RPMI7951 (cell line): Measurements from ENCODE around the gene PRICKLE2. TPM values are rescaled to one million over a fixed set of nuclear protein-coding genes. Genes with fewer than 3 reads are reported as not detected.

Experiments
- DNase-seq: peaks from one replicate; pipeline ENCODE4 v3.0.0-alpha.2; 2012; ENCODE audit warnings: low read depth
- total RNA-seq: library from RNA; depleted of rRNA; stranded (reverse); fragments of >200 nt; shearing (Covaris generic); gene quantifications from 2 replicates; pipeline ENCODE4 v1.2.3, GENCODE V29; 2014

The PRICKLE2 gene
- total RNA-seq, 1 experiment from 2014 or later = 15.0 TPM

DNA sequence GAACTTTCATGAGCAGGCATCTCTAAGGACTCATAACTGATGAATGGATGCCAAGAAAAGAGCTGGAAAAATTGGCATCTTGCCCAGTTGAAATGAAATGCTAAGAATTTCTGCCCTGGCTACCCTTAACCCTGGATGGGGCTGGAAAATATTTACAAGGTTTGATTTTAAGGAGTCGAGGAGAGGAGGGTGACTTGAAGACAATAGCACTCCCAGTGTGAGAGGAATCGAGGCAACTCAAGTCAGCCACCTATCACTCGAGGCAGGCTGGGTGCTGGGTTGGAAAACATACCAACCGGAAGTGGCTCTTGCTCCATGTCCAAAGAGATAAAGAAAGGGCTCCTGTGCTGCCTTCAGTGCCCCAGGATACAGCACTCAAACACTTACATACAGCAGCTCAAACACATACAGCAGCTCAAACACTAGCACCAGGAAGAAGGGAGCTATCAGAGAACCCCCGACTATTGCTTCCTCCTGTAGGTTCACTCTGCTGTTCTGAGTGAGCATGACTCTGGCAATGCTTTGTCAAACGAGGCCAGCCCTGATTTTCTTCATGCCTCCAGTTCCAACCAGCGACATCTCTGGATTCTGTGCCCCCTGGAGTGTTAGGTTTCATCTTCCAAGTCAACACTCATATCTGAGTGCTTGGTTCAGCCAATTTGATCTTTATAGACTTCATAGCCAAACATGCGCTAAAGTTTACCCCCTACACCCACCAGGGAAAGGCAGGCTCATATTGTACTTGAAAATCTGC is 4.9 kb downstream of the PRICKLE2 start:
- peak; percentile 66 for DNase-seq

DNA sequence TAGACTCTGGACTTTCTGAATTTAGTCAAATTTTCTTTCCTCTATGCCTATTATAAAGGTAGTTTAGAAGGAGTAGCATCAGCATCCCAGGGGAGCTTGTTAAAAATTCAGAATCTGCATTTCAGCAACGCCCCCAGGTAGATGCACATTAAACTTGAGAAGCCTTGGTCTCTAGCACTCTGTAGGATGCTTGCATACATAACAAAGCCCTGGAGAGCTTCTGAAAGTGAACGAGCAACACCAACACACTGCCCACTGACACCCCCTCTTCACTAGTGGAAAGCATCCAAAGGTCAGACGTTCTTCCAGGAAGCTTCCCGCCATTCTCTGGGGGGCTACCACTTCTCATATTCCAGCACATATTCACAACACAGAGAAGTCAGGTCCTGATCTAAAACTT is 6.5 kb downstream of the PRICKLE2 start:
- no peak for DNase-seq

GRCh38 chr3:64218329-64218728 is 6.9 kb downstream of the PRICKLE2 start:
- no peak for DNase-seq

GRCh38 chr3:64216274-64217147 is 8.8 kb downstream of the PRICKLE2 start:
- peak; percentile 26 for DNase-seq

- DNase-seq = no peak
Observed at GRCh38 chr3:64215559-64215958, 9.7 kb downstream of the PRICKLE2 start.

DNA sequence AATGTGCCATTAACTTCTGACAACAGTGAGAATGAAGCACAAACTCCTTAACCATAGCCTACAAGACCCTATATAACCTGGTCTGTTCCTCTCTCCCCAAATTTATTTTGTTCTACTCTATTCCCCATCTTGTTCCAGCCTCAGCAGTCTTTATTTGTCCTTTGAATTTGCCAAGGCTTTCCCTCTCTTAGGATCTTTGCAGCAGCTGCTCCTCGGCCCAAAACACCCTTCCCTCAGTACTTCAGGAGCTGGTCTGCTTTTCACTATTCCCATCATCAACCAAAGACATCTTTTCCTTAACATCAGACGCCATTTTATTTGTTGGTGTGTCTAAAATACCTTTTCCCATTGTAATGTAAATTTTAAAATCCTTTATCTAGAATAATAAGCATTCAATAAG is 10.2 kb downstream of the PRICKLE2 start:
- DNase-seq = no peak

DNA sequence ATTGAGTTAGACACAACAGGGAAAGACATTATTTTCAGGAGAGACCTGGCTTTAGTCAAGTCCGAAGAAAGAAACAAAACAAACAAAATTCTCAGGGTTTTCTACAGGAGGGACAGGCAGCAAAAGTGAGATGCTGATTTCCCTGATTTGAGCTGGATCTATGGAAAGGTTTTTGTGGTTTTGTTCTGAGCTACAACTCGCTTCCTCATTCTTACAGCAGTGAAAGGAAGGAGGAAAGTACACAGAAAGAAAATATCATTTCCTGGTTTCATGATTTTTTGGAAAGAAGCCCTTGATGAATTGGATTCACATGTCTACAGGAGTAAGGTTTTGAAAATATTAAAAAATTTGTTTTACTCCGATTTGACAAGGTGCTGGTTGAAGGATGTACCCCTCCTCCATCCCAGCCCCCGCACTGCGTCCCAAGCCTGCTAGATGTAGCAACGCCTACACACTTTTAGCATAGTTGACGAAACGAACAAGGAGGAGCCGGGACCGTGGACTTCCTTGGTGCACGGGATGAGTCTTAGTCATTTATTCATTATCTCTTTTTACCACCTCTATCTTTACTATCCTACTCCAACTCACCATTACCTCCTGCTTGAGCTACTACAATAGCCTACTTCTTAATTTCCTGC is 10.8 kb downstream of the PRICKLE2 start:
- DNase-seq = peak; percentile 74

GRCh38 chr3:64213962-64214379 is 11.3 kb downstream of the PRICKLE2 start:
- peak; percentile 95 for DNase-seq

GRCh38 chr3:64213224-64213878 is 11.9 kb downstream of the PRICKLE2 start:
- no peak for DNase-seq

DNA sequence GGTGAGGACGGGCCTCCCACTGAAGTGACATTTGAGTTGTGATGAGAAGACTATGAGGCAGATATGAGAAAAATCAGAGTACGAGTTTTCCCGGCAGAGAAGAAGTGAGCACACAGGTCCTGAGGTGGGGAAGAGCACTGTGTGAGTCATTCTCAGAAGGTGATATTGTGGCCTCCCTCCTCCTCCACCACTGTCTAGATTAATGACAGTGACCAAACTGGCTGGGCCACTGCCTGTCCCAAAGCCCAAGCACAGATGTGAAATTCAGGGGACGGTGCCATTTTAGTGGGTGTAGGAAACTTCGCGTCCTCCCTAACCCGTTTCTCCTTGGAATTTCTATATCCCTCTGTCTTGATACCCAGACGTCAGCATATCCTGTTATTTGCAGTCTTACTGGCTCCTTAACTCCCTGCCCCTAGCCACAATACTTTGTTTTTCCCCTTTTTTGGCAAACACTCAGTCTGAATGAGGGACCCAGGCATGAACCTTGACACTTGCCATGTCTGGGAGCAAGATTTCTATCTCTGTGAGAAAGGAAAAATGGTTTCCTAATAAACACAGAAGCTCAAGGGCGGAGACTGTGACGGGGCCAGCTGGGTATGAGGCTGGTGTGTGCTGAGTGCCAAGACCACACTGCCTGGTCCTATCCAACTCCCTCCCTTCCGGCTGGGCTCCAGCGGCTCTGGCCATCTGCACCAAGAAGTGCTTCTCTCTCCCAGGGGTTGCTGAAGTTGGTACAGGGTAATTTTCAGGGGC is 15.2 kb downstream of the PRICKLE2 start:
- peak; percentile 77 for DNase-seq

GRCh38 chr3:64207289-64208080 is 17.8 kb downstream of the PRICKLE2 start:
- DNase-seq = no peak

- no peak for DNase-seq
Observed at GRCh38 chr3:64203969-64204908, 21.0 kb downstream of the PRICKLE2 start.

DNA sequence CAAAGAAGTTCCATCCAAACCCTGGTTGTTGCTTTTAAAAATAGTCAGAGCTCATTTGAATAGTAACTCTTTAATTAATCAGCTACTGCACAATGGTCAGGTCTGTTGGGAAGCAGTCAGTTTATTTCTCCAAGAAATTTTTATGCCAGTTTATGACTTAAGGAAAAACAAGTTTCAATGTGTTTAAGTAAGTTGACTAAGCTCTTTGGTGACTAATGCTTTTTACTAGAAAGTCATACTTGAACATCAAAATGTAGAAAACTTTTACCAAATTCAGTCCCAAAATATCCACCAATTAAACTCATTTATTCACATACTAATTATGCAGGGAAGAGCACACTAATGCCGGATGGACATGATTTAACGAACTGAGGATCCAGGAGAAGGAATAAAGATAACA is 22.1 kb downstream of the PRICKLE2 start:
- DNase-seq = peak; percentile 30

DNA sequence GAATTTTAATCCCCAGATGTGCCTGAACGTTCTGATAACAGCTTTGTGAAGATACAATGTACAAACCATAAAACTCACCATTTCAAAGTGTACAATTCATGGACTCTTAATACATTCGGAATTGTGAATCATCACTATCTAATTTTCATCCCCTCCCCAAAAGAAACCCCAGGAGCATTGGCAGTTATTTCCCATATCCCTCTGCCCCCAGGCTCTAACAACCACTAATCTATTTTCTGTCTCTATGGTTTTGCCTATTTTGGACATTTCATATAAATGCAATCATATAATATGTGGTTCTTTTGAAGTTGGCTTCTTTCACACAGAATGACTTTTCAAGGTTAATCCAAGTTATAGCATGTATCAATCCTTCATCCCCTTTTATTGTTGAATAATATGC is 25.3 kb downstream of the PRICKLE2 start:
- DNase-seq = peak; percentile 80

GRCh38 chr3:64196236-64196929 is 28.9 kb downstream of the PRICKLE2 start:
- no peak for DNase-seq

DNA sequence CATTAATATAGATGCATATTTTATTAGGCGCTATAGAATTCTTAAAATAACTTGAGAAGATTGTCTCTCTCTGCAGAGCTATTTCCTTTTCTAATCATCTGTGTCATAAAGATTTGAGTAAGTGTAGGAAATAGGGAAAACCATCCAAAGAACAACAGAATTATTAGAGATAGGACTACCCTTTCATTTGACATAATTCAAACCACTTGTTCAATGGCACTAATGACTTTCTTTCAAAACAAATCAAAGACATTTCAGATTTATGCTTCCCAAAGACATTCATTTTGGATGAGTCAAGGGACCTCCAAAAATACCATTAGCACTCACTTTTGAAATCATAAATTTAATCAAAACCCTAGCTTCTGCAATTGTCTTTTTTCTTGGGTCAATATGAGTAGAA is 29.5 kb downstream of the PRICKLE2 start:
- DNase-seq = no peak

GRCh38 chr3:64191822-64192221 is 33.4 kb downstream of the PRICKLE2 start:
- no peak for DNase-seq
